Transverse colon (tissue), 4 donors: Measurements from ENCODE around the gene SIK3. TPM values are rescaled to one million over a fixed set of nuclear protein-coding genes. Genes with fewer than 3 reads are reported as not detected.

Experiments used
- DNase-seq: peaks from one replicate; pipeline ENCODE4 v3.0.0-alpha.2; 2019
- H3K27ac ChIP-seq, 4 donors: fragments of 200-600 bp; sonication (generic); 2 replicates each; pipeline ENCODE4 v1.5.1; 2016 to 2018; ENCODE audit warnings: inconsistent platforms in 4 of 4
- H3K27me3 ChIP-seq: fragments of 200-600 bp; sonication (generic); 2 replicates; pipeline ENCODE4 v1.5.1; 2017; ENCODE audit warnings: inconsistent platforms
- H3K36me3 ChIP-seq, 4 donors: fragments of 200-600 bp; sonication (generic); 2 replicates each; pipeline ENCODE4 v1.5.1; 2017 to 2019; ENCODE audit warnings: inconsistent platforms in 4 of 4
- H3K4me1 ChIP-seq, 4 donors: fragments of 200-600 bp; sonication (generic); 2 replicates each; pipeline ENCODE4 v1.5.1; 2017 to 2020; ENCODE audit warnings: inconsistent platforms in 4 of 4
- H3K4me3 ChIP-seq, 4 donors: fragments of 200-600 bp; sonication (generic); 1 replicate in 1 of 4; 2 replicates in 3 of 4; pipeline versions ENCODE4 v1.5.1 to v1.6.1; 2017 to 2019; ENCODE audit warnings: inconsistent platforms in 4 of 4
- H3K9me3 ChIP-seq, 2 donors: fragments of 200-600 bp; sonication (generic); 2 replicates each; pipeline ENCODE4 v1.5.1; 2017 to 2019; ENCODE audit warnings: inconsistent platforms in 2 of 2
- EP300 ChIP-seq: sonication (generic); formaldehyde crosslinking; IDR thresholded peaks from one replicate; pipeline ENCODE4 v1.6.1; 2017; ENCODE audit warnings: antibody characterized with exemption, low read depth
- POLR2A ChIP-seq: fragments of 450-650 bp; IDR thresholded peaks from one replicate; pipeline ENCODE4 v1.6.1; 2016; ENCODE audit warnings: antibody characterized with exemption, mild to moderate bottlenecking, moderate library complexity
- POLR2AphosphoS5 ChIP-seq, 3 donors: sonication (generic); formaldehyde crosslinking; IDR thresholded peaks; one replicate each; pipeline ENCODE4 v1.6.1; 2016; ENCODE audit warnings: antibody characterized with exemption in 3 of 3
- WGBS, 2 donors: methylation state at CpG; one replicate each; pipeline ENCODE4 v1.1.5; 2018; ENCODE audit warnings: low coverage in 1 of 2; 5-methylcytosine and 5-hydroxymethylcytosine counted together
- in situ Hi-C, 4 donors: fragments of 200-750 bp; cut with MboI; loops; one replicate each; pipeline versions ENCODE4 v1.15.0 to v1.15.1; 2017; ENCODE audit warnings: low sequenced_read_pairs in 3 of 4, low pct_ligation_motif_present in 1 of 4, low pct_unique_long_range_greater_than_20kb in 1 of 4
- intact Hi-C: fragments of 100-400 bp; cut with DNase I; formaldehyde crosslinking; loops from one replicate; pipeline ENCODE4 v1.15.1; 2023; ENCODE audit warnings: low total_unique reads
- total RNA-seq, 4 donors: library from RNA; depleted of rRNA; stranded (reverse); fragments of >200 nt; gene quantifications; one replicate each; pipeline ENCODE4 v1.1.0, GENCODE V29; 2016
- TF ChIP-seq, protein P1 (sequence below), 5 experiments: fragments of 200-600 bp in 3 of 5; fragments of 450-650 bp in 2 of 5; sonication (generic) in 3 of 5; IDR thresholded peaks; 1 replicate in 2 of 5; 2 replicates in 3 of 5; pipeline ENCODE4 v1.5.1; 2016 to 2017; ENCODE audit warnings: antibody characterized with exemption in 5 of 5, inconsistent platforms in 3 of 5, mild to moderate bottlenecking in 2 of 5, moderate library complexity in 1 of 5

Gene SIK3
- total RNA-seq, 4 donors from 2014 or later: 35.6 to 68.6 (median 38.9) TPM

DNA sequence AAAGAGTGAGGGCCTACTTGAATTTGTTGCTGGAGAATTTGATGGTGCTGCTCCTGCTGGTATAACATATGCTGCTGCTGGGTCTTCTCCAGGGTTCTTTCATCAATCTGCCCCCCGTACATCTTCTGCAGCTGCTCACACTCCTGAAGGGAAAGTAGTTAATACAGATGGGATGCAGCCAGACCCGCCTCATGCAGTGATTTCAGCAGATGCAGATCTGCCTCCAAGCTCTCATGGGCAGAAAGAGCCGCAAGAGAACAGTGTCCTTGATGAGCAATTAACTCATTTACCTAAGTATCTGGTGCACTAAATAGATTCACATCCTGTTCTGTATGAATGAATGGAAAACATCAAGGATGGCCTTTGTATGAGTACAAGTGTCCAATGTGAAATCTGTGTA lies 236.0 kb downstream of the SIK3 start:
- TF ChIP-seq EP300 (no peak), POLR2A (no peak), POLR2AphosphoS5 (IDR thresholded peaks at IDR 0.05) (no peak)
- TF ChIP-seq, protein P1, sequence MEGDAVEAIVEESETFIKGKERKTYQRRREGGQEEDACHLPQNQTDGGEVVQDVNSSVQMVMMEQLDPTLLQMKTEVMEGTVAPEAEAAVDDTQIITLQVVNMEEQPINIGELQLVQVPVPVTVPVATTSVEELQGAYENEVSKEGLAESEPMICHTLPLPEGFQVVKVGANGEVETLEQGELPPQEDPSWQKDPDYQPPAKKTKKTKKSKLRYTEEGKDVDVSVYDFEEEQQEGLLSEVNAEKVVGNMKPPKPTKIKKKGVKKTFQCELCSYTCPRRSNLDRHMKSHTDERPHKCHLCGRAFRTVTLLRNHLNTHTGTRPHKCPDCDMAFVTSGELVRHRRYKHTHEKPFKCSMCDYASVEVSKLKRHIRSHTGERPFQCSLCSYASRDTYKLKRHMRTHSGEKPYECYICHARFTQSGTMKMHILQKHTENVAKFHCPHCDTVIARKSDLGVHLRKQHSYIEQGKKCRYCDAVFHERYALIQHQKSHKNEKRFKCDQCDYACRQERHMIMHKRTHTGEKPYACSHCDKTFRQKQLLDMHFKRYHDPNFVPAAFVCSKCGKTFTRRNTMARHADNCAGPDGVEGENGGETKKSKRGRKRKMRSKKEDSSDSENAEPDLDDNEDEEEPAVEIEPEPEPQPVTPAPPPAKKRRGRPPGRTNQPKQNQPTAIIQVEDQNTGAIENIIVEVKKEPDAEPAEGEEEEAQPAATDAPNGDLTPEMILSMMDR (IDR thresholded peaks at IDR 0.05): no peak
- Histone ChIP-seq H3K27me3 (no peaks in the 10 kb centered on the region), H3K4me1 (no peaks in the 10 kb centered on the region), H3K9me3 (no peaks in the 10 kb centered on the region), H3K27ac (no peak overlapping the region), H3K4me3 (no peak overlapping the region), H3K36me3 (peaks cover 0 to 45% (median 22%) of the 10 kb centered on the region in 4 donors)
- WGBS, 2 donors: 80 to 93% methylated on average over 1 to 3 of the region's 3 CpGs
- no peak for DNase-seq
- in situ Hi-C loops (no loop called here), intact Hi-C loops (loop anchor here (1.0 kb wide), 1 partner anchor 29 kb away; no protein-coding TSS in a partner anchor)

DNA sequence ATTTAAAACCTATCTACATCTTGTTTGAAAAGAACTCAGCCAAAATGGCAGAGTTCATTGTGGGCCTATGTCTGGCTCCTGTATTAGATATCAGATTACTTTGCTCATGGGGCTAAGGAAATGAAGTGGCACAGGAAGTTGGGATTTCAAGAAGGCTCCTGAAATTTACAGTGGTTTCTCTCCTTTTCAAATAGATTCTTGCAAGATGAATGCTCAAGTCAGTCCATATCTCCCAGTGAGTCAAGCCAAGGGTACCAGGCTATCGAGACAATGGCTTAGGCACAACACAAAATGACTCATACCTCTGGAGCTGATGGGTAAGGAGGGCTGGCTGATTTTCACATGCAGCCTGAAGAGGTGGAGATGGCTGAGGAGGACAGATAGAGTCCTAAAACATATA lies 236.7 kb downstream of the SIK3 start:
- in situ Hi-C loops: no loop called here
- Histone ChIP-seq H3K4me3 (no peak overlapping the region), H3K27ac (no peak overlapping the region), H3K9me3 (no peaks in the 10 kb centered on the region), H3K27me3 (no peaks in the 10 kb centered on the region), H3K4me1 (no peaks in the 10 kb centered on the region), H3K36me3 (peaks cover 0 to 45% (median 20%) of the 10 kb centered on the region in 4 donors)
- WGBS, 2 donors: 96 to 100% methylated on average over 1 of the region's 1 CpG
- DNase-seq: no peak
- intact Hi-C loops: no loop called here
- TF ChIP-seq POLR2AphosphoS5 (IDR thresholded peaks at IDR 0.05) (no peak), POLR2A (no peak), EP300 (no peak)
- TF ChIP-seq, protein P1 (IDR thresholded peaks at IDR 0.05): no peak

DNA sequence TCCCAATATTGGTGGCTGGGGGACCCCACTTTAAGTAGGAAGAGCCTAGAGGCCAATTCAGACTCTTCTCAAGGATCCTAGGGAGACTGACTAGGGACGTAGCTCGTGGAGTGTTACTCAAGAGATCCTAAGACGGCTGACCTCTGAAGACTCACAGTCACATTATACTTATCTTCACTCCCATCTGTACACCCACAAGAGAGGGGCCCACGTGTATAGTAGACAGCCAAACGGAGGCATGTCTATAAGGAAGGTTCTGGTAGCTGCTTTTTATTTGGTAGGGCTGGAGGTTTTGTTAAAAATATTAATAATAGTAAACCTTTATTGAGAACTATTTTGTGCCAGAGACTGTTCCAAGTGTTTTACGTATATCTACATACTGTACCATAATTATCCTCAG lies 237.9 kb downstream of the SIK3 start:
- 75 to 96% methylated on average over 4 to 6 of the region's 6 CpGs for WGBS, 2 donors
- intact Hi-C loops: no loop called here
- TF ChIP-seq EP300: no peak
- TF ChIP-seq POLR2AphosphoS5 (IDR thresholded peaks at IDR 0.05): no peak
- no peak for TF ChIP-seq POLR2A
- TF ChIP-seq, protein P1 (IDR thresholded peaks at IDR 0.05): no peak

DNA sequence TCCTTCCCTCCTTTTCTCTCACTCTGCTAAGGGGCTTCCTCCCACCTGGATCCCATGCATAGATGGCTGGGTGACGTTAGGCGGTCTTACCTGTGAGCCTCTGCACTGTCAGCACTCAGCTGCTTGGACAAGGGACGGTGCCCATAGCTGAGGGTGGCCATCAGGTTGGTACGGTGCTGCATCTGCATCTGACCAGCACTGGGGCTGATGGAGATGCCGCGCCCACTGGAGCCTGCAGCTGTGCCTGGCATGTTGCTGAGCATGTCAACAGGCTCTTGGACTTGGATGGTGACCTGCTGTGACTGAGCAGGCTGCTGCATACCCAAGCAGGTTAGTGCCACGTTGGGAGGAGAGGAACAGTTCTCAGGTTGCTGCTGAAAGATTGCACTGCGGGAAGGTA lies 239.1 kb downstream of the SIK3 start:
- TF ChIP-seq, protein P1 (IDR thresholded peaks at IDR 0.05): no peak
- TF ChIP-seq POLR2A: no peak
- peaks cover 0 to 39% (median 18%) of the 10 kb centered on the region in 4 donors for H3K36me3 ChIP-seq

More for the DNA sequence above, 237.9 kb downstream of the SIK3 start:
- in situ Hi-C loops: no loop called here
- no peak for DNase-seq
- H3K4me1 ChIP-seq: no peaks in the 10 kb centered on the region
- no peak overlapping the region for H3K4me3 ChIP-seq
- no peaks in the 10 kb centered on the region for H3K9me3 ChIP-seq
- H3K36me3 ChIP-seq: peaks cover 0 to 45% (median 20%) of the 10 kb centered on the region in 4 donors
- no peaks in the 10 kb centered on the region for H3K27me3 ChIP-seq
- H3K27ac ChIP-seq: no peak overlapping the region

More for the DNA sequence above, 239.1 kb downstream of the SIK3 start:
- no peaks in the 10 kb centered on the region for H3K27me3 ChIP-seq
- H3K4me1 ChIP-seq: peaks cover 0 to 6% (median 4%) of the 10 kb centered on the region in 4 donors
- in situ Hi-C loops: no loop called here
- WGBS, 2 donors: 95% methylated on average over 8 of the region's 8 CpGs; no CpG with 5 or more reads in 1 of the 2 donors
- no peak for DNase-seq
- no peaks in the 10 kb centered on the region for H3K9me3 ChIP-seq
- no peak overlapping the region for H3K4me3 ChIP-seq
- intact Hi-C loops: no loop called here
- H3K27ac ChIP-seq: no peak overlapping the region
